ENCODE results near the gene S100A3.

- TF ChIP-seq POLR2A (IDR thresholded peaks at IDR 0.05) (no peak), CTCF (IDR thresholded peaks at IDR 0.05) (no peak)
Observed at GRCh38 chr1:153565529-153566374, 16.7 kb upstream of the S100A3 start, which contains the start of gene S100A2.

Data from right lobe of liver (tissue), 4 donors.